ENCODE measurements around the gene MPO. TPM values are rescaled to one million over a fixed set of nuclear protein-coding genes. Genes with fewer than 3 reads are reported as not detected.

The MPO gene
- total RNA-seq, 1 donor from 2014 or later: 0.06 TPM

- DNase-seq (ENCODE audit: low spot score): peak; percentile 6
These were observed 25.6 kb upstream of the MPO start for GRCh38 chr17:58306131-58306951.

- peak; percentile 4 for DNase-seq (ENCODE audit: low spot score)
These were observed 24.9 kb upstream of the MPO start for GRCh38 chr17:58305626-58306025.

DNA sequence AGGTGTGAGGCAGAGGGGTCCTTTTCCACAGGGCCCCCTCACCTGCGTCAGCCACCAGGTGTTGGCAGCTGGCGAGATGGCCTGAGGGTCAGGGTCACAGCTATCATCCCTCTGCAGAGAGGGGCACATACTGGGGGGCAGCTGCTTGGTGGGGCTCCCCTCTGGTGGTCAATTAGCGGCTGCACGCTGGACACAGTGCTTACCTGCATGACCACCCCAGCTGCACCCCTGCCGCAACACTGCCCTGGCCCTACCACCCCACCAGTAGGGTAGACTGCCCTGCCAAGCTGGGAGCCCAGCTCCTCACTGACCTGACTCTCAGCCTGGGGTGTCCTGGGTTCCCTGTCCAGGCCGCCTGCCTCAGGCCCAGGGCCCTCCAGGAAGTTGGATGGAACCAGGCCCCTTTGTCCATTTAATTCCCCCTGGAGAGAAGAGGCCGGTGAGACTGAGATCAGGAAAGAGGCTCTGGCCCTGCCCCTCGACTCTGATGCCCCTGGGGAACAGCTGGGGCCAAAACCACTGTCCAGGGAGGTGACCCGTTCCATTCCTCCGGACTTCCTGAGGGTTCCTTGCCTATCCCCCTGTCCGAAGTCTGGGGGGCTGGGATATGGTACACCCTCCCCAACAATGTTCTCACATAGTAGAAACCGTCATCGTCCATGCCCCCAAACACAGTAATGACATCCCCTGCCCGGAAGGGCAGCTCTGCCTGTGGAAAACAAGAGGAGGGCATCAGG lies 24.2 kb upstream of the MPO start:
- peak; percentile 9 for DNase-seq (ENCODE audit: low spot score)

DNA sequence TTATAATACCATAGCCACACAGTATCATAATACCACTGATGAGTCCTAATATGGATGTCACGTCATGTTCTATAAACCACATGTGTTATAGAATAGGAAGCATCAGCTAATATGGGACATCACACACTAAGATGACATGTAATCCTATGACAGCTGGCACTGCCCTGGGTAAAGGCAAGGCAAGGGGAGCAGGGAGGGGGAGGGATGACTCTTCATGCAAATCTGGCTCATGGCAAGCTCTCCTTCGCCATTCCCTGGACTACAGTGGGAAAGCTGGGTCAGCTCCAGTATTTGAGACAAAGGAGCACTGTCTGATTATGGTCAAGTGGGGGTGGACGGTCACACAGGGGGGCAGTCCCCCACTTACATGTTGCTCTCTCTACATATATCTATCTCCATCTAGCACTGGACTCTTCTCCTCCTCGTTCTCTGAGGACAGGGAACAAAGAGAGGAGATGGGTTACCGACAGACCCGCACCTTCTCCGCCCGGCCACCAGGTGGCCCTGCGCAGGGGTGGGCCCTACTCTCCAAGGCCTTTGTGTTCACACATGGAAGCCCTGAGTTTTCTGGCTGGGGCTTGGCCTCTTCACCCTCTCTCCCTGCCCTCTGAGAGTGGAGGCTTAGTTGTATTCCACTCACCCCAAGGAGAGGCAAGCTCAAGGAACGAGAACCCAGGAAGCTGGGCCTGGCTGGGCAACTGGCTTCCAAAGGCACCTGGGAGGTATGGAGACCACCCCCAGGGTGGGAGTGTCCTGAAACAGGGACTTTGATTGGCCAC lies 23.4 kb upstream of the MPO start:
- peak; percentile 15 for DNase-seq (ENCODE audit: low spot score)

DNA sequence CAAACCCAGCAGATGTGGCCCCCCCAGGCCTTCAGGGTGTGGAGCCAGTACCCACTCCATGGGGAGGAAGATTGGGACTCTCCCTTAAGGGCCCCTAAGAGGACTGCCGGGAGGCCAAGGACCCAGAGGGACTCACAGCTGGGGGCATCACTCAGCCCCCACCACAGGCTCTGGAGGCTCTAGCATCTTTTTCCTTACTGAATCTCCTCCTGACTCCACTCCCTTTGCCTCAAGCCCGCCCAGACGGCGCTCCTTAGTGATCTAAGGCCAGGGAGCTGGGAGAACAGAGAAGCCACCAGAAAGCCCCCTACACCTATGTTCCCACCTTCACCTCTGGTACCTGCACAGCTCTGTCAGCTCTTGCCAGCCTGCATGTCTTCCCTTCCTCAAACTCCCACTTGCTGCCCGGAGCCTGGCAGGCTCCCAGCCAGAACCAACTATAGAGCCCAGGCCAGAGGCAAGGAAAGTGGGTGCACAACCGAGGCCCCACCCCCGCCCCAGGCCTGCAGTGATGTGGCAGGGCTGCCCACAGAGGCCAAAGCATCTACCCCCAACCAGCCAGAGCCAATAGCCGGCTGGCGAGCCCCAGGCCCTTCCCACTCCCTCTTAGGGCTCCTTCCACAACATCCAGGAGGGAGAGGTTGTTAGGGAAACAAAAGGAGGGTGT lies 22.3 kb upstream of the MPO start:
- DNase-seq (ENCODE audit: low spot score): peak; percentile 5

DNA sequence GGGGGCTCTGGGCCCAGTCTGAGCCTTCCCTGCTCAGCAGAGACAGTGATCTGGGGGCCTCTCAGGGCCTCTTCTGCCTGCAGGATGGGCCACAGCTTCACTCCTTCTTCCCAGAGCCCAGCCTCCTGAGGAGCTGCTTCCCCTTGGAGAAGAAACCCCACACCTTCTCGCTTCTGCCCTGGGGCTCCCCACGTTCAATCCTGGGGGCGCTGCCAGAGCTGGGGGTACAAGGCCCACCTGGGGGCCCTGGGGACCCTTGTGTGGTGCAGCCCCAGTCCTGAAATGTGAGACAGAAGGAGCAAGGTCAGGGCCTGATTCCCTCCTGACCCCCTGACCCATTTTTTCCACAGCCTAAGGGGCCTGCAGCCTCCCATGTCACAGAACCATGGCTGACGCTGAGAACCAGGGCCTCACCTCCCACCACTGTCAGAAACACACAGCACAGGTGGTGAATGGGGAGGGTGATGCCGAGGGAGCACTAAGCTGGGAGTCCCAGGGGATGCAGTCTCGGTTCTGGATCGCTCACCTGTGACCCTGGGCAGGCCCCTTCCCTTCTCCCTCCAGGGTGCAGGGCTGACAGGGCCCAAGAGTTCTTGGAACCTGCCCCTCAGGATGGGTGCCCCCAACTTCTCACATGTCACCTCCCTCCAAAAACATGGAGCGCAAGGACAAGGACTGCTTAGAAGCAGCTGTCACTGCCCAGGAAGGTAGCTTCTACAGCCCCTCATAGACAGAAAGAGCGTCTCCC lies 21.6 kb upstream of the MPO start:
- peak; percentile 5 for DNase-seq (ENCODE audit: low spot score)

DNA sequence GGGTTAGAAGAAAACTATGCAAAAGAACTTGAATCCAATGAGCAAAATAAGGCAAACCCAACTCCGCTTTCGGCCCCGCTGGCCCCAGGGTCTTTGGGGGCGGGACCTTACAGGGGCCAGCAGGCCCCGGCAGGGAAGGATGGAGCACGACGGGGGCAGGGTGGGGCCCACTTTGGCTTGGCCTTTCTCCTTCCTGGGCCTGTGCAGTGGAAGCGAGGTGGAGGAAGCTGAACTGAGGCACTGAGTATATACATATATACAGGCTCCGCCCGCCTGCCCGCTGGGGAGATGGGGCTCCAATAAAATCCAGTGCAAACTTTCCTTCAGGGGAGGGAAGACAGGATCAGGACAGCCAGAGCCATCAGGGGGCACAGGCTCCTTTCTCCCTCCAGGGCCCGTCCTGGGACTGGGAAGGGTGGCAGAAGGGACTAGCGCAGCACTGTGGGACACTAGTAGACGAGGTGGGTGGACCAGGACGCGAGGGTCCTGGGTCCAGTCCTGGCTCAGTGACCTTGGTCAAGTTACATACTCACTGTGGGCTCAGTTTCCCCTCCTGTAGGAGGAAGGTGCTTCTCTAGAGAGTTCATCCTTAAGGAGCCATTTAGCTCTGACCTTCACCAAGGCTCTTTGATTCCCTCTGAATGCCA lies 20.9 kb upstream of the MPO start:
- DNase-seq (ENCODE audit: low spot score): peak; percentile 4

- DNase-seq (ENCODE audit: low spot score): peak; percentile 1
These were observed 19.6 kb upstream of the MPO start for GRCh38 chr17:58300336-58300735.

- DNase-seq (ENCODE audit: low spot score): no peak
These were observed 13.3 kb upstream of the MPO start for GRCh38 chr17:58294034-58294433.

DNA sequence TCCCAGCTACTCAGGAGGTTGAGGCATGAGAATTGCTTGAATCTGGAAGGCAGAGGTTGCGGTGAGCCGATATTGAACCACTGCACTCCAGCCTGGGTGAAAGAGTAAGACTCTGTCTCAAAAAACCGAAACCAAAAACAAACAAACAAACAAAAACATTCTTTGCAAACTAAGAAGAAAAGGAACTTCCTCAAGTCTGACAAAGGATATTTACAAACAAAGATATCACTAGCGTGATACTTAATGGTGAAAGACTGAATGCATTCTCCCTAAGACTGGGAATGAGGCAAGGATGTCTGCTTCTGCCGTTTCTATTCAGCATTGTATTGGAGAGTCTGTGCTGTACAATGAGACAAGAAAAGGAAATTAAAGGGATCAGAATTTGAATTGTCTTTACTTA lies 10.5 kb upstream of the MPO start:
- no peak for DNase-seq (ENCODE audit: low spot score)

GRCh38 chr17:58289869-58290268 lies 9.1 kb upstream of the MPO start:
- DNase-seq (ENCODE audit: low spot score): no peak

GRCh38 chr17:58285422-58285810 lies 4.7 kb upstream of the MPO start:
- DNase-seq (ENCODE audit: low spot score): peak; percentile 6

- DNase-seq (ENCODE audit: low spot score): peak; percentile 3
These were observed 4.1 kb upstream of the MPO start for GRCh38 chr17:58284613-58285421.

GRCh38 chr17:58283674-58284612 lies 3.2 kb upstream of the MPO start:
- peak; percentile 4 for DNase-seq (ENCODE audit: low spot score)

GRCh38 chr17:58282442-58282841 lies 1.7 kb upstream of the MPO start:
- DNase-seq (ENCODE audit: low spot score): no peak

DNA sequence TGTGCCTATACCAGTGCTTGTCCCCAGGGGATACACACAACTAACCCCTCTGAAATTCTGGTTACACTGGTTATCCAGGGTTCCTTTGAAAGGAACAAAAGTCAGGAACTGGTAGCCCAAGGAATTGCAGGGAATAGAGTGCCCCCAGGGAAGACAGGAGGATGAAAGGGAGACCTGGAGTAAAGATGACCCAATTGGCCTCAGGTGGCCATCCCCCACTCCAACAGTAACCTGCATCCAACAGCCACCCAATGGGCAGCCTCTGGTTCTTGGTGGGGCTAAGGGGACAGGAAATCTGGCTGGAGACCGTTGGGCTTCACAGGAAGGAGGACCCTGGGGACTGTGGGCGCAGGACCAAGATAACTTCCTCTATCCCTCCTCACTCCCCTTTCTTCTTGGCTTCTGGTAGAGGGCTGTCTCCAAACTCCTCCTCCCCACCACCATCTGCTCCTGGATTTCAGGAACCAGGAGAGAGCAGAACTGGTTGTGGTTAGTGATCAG lies 826 bp upstream of the MPO start:
- no peak for DNase-seq (ENCODE audit: low spot score)

DNA sequence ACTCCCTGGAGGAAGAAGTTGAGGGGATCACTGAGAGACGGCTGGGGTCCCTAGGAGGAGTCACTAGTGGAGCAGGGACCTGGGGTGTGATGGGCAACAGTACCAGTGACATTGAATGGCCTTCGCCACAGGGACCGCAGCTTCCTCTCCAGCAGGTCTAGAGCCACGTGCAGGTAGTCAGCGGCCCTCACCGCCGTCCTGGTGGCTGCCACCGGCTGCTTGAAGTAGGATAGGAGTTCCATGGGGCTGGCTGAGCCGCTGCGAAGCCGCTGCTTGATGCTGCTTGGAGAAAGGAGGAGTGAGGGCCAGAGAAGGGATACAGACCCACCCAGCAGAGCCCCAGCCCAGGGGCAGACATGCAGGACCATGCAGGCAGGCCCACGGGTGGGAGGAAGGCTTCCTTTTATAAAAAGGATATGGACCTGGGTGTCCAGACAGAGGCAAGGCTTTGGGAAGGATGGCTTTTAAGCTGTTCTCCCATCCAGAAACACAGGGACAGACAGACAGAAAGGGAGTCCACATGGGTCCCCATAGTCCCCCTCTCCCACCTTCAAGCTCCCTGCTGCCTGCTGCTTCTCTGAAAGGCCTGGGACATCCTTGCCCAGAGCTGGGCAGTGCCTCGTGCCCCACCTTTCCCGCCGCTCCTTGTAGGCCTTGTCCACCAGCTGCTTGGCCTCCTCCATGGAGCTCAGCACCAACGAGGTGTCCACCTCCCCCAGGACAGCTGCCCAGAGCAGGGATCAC lies 827 bp downstream of the MPO start:
- DNase-seq (ENCODE audit: low spot score): no peak

All from mucosa of gallbladder (tissue), 1 donor.